Activated CD4-positive, alpha-beta T cell treated with anti-CD3 and anti-CD28 coated beads for 36 hours (primary cell): ENCODE measurements around the gene PMM2. TPM values are rescaled to one million over a fixed set of nuclear protein-coding genes. Genes with fewer than 3 reads are reported as not detected.

Experiments
- ATAC-seq: fragments of 200-7000 bp; cut with Tn5 transposase; one replicate; pipeline ENCODE4 v1.10.0; 2021; ENCODE audit warnings: mild to moderate bottlenecking, moderate library complexity
- CTCF ChIA-PET: fragments of 350-600 bp; sonication (Branson Sonifier 250); formaldehyde crosslinking; loops from one replicate; lab custom pipeline; 2021; ENCODE audit warnings: antibody characterized with exemption; lab: Charles Lee
- POLR2A ChIA-PET: fragments of 350-600 bp; sonication (Branson Sonifier 250); formaldehyde crosslinking; loops from one replicate; lab custom pipeline; 2021; ENCODE audit warnings: antibody characterized with exemption, inconsistent platforms; lab: Charles Lee
- DNase-seq: peaks from one replicate; pipeline ENCODE4 v3.0.0-alpha.2; 2020
- H3K27ac Mint-ChIP-seq: one replicate; pipeline ENCODE4 v1.8.0; 2021; ENCODE audit warnings: mixed read lengths
- H3K27me3 Mint-ChIP-seq: one replicate; pipeline ENCODE4 v1.8.0; 2021; ENCODE audit warnings: mixed read lengths
- H3K36me3 Mint-ChIP-seq: one replicate; pipeline ENCODE4 v1.8.0; 2021; ENCODE audit warnings: low read depth, mixed read lengths
- H3K4me1 Mint-ChIP-seq: one replicate; pipeline ENCODE4 v1.8.0; 2021; ENCODE audit warnings: mixed read lengths
- H3K4me3 Mint-ChIP-seq: one replicate; pipeline ENCODE4 v1.8.0; 2021; ENCODE audit warnings: mild to moderate bottlenecking, moderate library complexity, mixed read lengths
- H3K9me3 Mint-ChIP-seq: one replicate; pipeline ENCODE4 v1.8.0; 2021; ENCODE audit warnings: low read depth, mixed read lengths
- intact Hi-C, 2 experiments: fragments of 100-400 bp; cut with DNase I in 1 of 2; cut with micrococcal nuclease in 1 of 2; formaldehyde crosslinking; loops; one replicate each; pipeline versions ENCODE4 v1.14.2 to v1.15.1; 2022 to 2024; cut with DNase I, micrococcal nuclease
- total RNA-seq, 2 experiments: library from RNA; stranded (reverse); gene quantifications; one replicate each; pipeline ENCODE4 v1.2.3, GENCODE V29; 2021

PMM2 gene
- total RNA-seq, 2 experiments from 2014 or later = 38.3 to 39.0 TPM

GRCh38 chr16:8804313-8804712 lies 6.7 kb downstream of the PMM2 start:
- Mint-ChIP-seq H3K27ac (peak overlapping the region; percentile 31), H3K4me3 (no peak overlapping the region), H3K4me1 (peaks cover 7% of the 10 kb centered on the region), H3K27me3 (no peaks in the 10 kb centered on the region), H3K36me3 (peaks cover 58% of the 10 kb centered on the region), H3K9me3 (no peaks in the 10 kb centered on the region)
- intact Hi-C loops = no loop called here
- ATAC-seq (no peak), DNase-seq (no peak)
- ChIA-PET POLR2A (no interaction called here), CTCF (interaction anchor here (0.7 kb wide), 1 partner anchor 10 kb away, joined by 3 read pairs; no protein-coding TSS in a partner anchor)

GRCh38 chr16:8806272-8806983 lies 8.8 kb downstream of the PMM2 start:
- ChIA-PET POLR2A (interaction anchor here (1.0 kb wide), 1 partner anchor 11 kb away, joined by 4 read pairs; no protein-coding TSS in a partner anchor), CTCF (interaction anchor here (0.7 kb wide), 1 partner anchor 16 kb away, joined by 3 read pairs; no protein-coding TSS in a partner anchor)
- H3K4me1 Mint-ChIP-seq = no peaks in the 10 kb centered on the region
- H3K9me3 Mint-ChIP-seq = no peaks in the 10 kb centered on the region
- no peak for DNase-seq
- peaks cover 68% of the 10 kb centered on the region for H3K36me3 Mint-ChIP-seq
- no peak for ATAC-seq
- intact Hi-C loops = no loop called here
- H3K4me3 Mint-ChIP-seq = no peak overlapping the region
- H3K27ac Mint-ChIP-seq = no peak overlapping the region
- no peaks in the 10 kb centered on the region for H3K27me3 Mint-ChIP-seq

GRCh38 chr16:8807189-8807588 lies 9.6 kb downstream of the PMM2 start:
- H3K36me3 Mint-ChIP-seq = peaks cover 65% of the 10 kb centered on the region
- CTCF ChIA-PET = no interaction called here
- DNase-seq (no peak), ATAC-seq (no peak)
- H3K9me3 Mint-ChIP-seq = no peaks in the 10 kb centered on the region
- intact Hi-C loops = no loop called here
- POLR2A ChIA-PET = no interaction called here
- no peaks in the 10 kb centered on the region for H3K4me1 Mint-ChIP-seq
- no peak overlapping the region for H3K4me3 Mint-ChIP-seq
- no peaks in the 10 kb centered on the region for H3K27me3 Mint-ChIP-seq
- H3K27ac Mint-ChIP-seq = no peak overlapping the region

- POLR2A ChIA-PET = no interaction called here
- CTCF ChIA-PET = no interaction called here
- no peak for DNase-seq
- H3K4me1 Mint-ChIP-seq = peaks cover 2% of the 10 kb centered on the region
- H3K4me3 Mint-ChIP-seq = no peak overlapping the region
- intact Hi-C loops = no loop called here
- peaks cover 69% of the 10 kb centered on the region for H3K36me3 Mint-ChIP-seq
- H3K27ac Mint-ChIP-seq = no peak overlapping the region
- no peaks in the 10 kb centered on the region for H3K27me3 Mint-ChIP-seq
- no peaks in the 10 kb centered on the region for H3K9me3 Mint-ChIP-seq
- ATAC-seq = no peak
Measured at GRCh38 chr16:8808009-8808408, 10.4 kb downstream of the PMM2 start.

GRCh38 chr16:8808613-8809353 lies 11.1 kb downstream of the PMM2 start:
- no peak overlapping the region for H3K4me3 Mint-ChIP-seq
- peaks cover 71% of the 10 kb centered on the region for H3K36me3 Mint-ChIP-seq
- ChIA-PET POLR2A (no interaction called here), CTCF (interaction anchor here (1.0 kb wide), 2 partner anchors 8 to 200 kb away, joined by 3 to 4 read pairs; no protein-coding TSS in a partner anchor)
- H3K27ac Mint-ChIP-seq = no peak overlapping the region
- H3K27me3 Mint-ChIP-seq = no peaks in the 10 kb centered on the region
- H3K4me1 Mint-ChIP-seq = peaks cover 6% of the 10 kb centered on the region
- intact Hi-C loops = no loop called here
- no peak for DNase-seq
- ATAC-seq = no peak
- no peaks in the 10 kb centered on the region for H3K9me3 Mint-ChIP-seq

GRCh38 chr16:8812162-8812843 lies 14.7 kb downstream of the PMM2 start:
- Mint-ChIP-seq H3K9me3 (no peaks in the 10 kb centered on the region), H3K4me3 (no peak overlapping the region), H3K36me3 (peaks cover 77% of the 10 kb centered on the region), H3K4me1 (peaks cover 23% of the 10 kb centered on the region), H3K27me3 (no peaks in the 10 kb centered on the region), H3K27ac (no peak overlapping the region)
- ATAC-seq (no peak), DNase-seq (no peak)
- intact Hi-C loops = no loop called here
- POLR2A ChIA-PET = no interaction called here
- CTCF ChIA-PET = interaction anchor here (0.6 to 0.7 kb wide), 2 partner anchors 116 to 281 kb away, joined by 3 to 4 read pairs; no protein-coding TSS in a partner anchor

- Mint-ChIP-seq H3K4me1 (peaks cover 27% of the 10 kb centered on the region), H3K4me3 (no peak overlapping the region), H3K27ac (peak overlapping the region; percentile 55), H3K36me3 (peaks cover 76% of the 10 kb centered on the region), H3K9me3 (no peaks in the 10 kb centered on the region), H3K27me3 (no peaks in the 10 kb centered on the region)
- ATAC-seq (peak; percentile 49), DNase-seq (peak; percentile 30)
- intact Hi-C loops = no loop called here
- CTCF ChIA-PET = no interaction called here
- POLR2A ChIA-PET = interaction anchor here (0.6 kb wide), 1 partner anchor 14 kb away, joined by 5 read pairs; no protein-coding TSS in a partner anchor
Measured at GRCh38 chr16:8814095-8814806, 16.6 kb downstream of the PMM2 start.

GRCh38 chr16:8816967-8817655 lies 19.5 kb downstream of the PMM2 start:
- no peak overlapping the region for H3K4me3 Mint-ChIP-seq
- peaks cover 78% of the 10 kb centered on the region for H3K36me3 Mint-ChIP-seq
- no peaks in the 10 kb centered on the region for H3K9me3 Mint-ChIP-seq
- ChIA-PET CTCF (interaction anchor here (0.6 to 1.5 kb wide), 6 partner anchors 16 to 1129 kb away, joined by 3 to 4 read pairs (median 4); no protein-coding TSS in a partner anchor), POLR2A (interaction anchor here (0.9 kb wide), 1 partner anchor 11 kb away, joined by 4 read pairs; no protein-coding TSS in a partner anchor)
- intact Hi-C loops = no loop called here
- no peaks in the 10 kb centered on the region for H3K27me3 Mint-ChIP-seq
- peaks cover 27% of the 10 kb centered on the region for H3K4me1 Mint-ChIP-seq
- DNase-seq = no peak
- peak; percentile 50 for ATAC-seq
- peak overlapping the region; percentile 28 for H3K27ac Mint-ChIP-seq

GRCh38 chr16:8818504-8819270 lies 21.0 kb downstream of the PMM2 start:
- Mint-ChIP-seq H3K4me1 (peaks cover 21% of the 10 kb centered on the region), H3K27me3 (no peaks in the 10 kb centered on the region), H3K9me3 (no peaks in the 10 kb centered on the region), H3K4me3 (no peak overlapping the region), H3K36me3 (peaks cover 72% of the 10 kb centered on the region), H3K27ac (peak overlapping the region; percentile 69)
- DNase-seq (no peak), ATAC-seq (no peak)
- ChIA-PET POLR2A (no interaction called here), CTCF (interaction anchor here (1.1 kb wide), 1 partner anchor 8 kb away, joined by 3 read pairs; no protein-coding TSS in a partner anchor)
- intact Hi-C loops = no loop called here
